HG02798 (cell line): Measurements from ENCODE around the gene EML1.

Experiments used
- ATAC-seq: cut with Tn5 transposase; IDR thresholded peaks from one replicate; pipeline ENCODE4 v1.9.1; 2021; ENCODE audit warnings: mild to moderate bottlenecking; ENCODE audit not compliant: unreplicated experiment, poor library complexity

Gene EML1

GRCh38 chr14:99775351-99775750 is 17.9 kb upstream of the EML1 start:
- no peak for ATAC-seq

DNA sequence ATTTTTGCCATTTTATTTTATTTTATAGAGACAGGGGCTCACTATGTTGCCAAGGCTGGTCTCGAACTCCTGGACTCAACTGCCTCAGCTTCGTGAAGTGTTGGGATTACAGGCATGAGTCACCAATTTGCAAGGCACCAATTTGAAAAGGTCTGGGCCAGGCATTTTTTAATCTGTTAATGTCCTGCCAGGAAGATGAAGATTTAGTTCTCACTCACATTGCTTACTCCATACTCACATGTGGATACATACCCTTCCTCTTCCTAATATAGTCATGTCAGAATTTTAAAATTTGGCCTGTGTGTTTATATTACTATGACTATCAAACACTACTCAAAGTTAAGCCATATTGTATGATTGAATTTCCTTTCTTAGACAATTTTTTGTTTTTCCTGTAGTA is 15.3 kb upstream of the EML1 start:
- ATAC-seq, result no peak

- ATAC-seq, result no peak
Observed at GRCh38 chr14:99779751-99780150, 13.5 kb upstream of the EML1 start.

- ATAC-seq, result no peak
Observed at GRCh38 chr14:99780690-99781089, 12.5 kb upstream of the EML1 start.

DNA sequence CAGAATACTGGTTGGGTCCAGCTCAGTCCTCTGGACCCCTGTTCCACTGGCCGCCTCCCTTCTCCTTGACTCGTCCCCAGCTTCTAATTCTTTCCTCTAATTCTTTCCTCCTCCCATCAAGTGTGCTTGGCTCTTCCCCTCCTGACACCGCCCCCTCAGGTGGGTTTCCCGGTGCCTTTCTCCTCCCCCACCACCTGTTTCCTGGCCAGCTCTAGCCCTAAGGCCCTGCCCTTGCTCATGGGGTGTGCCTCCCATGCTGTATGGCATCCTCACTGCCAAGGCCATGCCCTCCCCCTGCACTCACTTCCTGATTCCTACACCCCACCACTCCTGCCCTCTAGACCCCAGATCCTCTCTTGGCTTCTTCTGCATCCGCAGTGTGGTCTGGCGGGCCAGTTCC is 12.1 kb upstream of the EML1 start:
- no peak for ATAC-seq

GRCh38 chr14:99781853-99782610 is 11.2 kb upstream of the EML1 start:
- ATAC-seq, result no peak

GRCh38 chr14:99784508-99784907 is 8.7 kb upstream of the EML1 start:
- no peak for ATAC-seq

- ATAC-seq, result no peak
Observed at GRCh38 chr14:99785426-99785825, 7.8 kb upstream of the EML1 start.

- ATAC-seq, result no peak
Observed at GRCh38 chr14:99786511-99786989, 6.7 kb upstream of the EML1 start.

- no peak for ATAC-seq
Observed at GRCh38 chr14:99788713-99789112, 4.5 kb upstream of the EML1 start.

- ATAC-seq, result no peak
Observed at GRCh38 chr14:99789581-99789980, 3.6 kb upstream of the EML1 start.

GRCh38 chr14:99790201-99790977 is 2.8 kb upstream of the EML1 start:
- no peak for ATAC-seq

DNA sequence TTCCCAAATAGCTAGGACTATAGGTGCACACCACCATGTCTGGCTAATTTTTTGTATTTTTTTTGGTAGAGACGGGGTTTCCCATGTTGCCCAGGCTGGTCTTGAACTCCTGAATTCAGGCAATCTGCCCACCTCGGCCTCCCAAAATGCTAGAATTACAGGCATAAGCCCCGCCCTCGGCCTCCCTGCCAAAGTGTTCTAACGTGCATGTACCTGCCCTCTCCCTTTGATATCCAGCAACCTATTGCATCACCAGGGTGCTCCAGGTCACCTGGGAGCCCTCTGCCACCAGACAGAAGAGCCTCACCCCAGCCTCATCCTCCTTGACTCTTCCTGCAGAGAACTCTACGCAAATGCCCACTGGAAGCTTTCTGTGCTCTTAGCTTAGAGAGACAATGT is 2.2 kb upstream of the EML1 start:
- ATAC-seq, result no peak

GRCh38 chr14:99791476-99792209 is 1.6 kb upstream of the EML1 start:
- ATAC-seq, result no peak

DNA sequence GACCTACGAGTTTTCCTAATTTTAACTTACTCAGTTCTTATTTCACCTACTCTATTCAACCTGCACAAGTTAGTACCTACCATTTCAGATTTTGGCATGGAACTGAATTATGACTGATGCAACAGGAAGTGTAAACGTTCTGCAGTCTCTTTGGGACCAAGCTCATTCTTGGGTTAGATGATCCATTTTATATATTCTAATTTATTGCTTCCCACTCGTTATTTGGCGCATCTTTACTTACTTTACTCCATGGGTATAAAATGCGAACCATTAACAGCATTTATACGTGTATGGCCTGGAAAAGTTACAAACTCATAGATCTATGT is 1.0 kb upstream of the EML1 start:
- ATAC-seq, result no peak

GRCh38 chr14:99792551-99793212 is 531 bp upstream of the EML1 start:
- no peak for ATAC-seq

DNA sequence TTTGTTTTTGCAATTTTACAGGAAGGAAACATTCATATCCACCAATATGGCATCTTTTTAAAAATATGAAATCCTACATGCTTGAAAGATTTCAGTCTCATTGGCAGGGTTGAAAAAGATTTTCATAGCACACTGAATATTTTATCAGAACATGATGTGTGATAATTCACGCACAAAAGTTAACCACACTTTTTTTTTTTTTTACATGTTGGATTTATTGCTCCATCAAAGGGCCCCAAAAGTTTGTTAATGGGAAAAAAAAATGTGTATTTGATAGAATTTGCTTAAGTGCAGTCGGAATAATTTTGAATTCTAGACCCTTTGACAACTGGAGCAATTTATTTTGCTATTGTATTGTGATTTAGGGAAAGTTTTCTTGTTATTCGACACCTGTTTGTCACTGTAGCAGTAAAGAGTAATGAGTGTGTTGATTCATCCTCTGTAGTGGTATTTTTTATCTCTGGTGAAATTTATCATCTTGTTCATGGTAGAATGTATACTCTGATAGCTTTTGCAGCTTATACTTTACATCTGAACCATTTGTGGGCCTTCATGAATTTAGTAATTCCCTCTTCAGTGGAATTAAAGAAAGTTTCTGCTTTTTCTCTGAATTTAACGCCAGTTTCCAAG is 1.1 kb downstream of the EML1 start:
- no peak for ATAC-seq

DNA sequence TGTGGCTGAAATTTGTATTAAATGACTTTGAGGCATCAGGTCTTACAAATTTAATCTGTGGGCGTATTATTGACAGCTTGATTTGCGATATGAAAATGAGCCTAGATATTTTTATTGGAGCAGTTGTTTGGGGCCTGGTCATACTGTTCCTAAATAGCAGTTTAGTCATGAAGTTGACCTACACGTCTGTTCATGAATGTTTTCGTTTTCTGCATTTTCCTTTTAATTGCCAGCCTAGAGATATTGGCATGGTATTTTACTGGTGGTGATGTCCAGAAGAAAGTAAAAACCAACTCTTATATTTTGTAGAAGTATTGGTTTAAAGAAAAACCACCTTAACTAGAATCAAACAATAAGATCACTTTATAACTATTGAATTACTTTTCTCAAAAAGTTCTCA is 1.8 kb downstream of the EML1 start:
- no peak for ATAC-seq

- ATAC-seq, result no peak
Observed at GRCh38 chr14:99797231-99797630, 4.0 kb downstream of the EML1 start.

DNA sequence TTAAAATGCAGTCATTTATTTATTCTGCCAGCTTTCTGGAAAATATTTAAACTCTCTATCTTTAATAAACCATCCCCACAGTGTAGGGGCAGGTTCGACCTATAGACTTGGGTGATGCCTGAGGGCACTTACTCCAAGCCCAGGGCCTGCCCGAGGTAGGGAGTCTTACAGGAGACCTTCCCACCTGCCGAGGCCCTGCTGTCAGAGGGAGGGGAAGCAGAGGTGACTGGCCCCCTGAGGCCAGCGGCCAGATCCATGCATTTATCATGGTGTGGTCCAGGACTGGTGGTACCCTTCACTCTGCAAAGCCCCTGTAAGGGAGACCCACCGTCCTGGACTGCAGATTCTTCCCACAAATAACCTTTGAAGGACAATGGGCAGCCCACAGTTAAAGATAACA is 7.6 kb downstream of the EML1 start:
- no peak for ATAC-seq
